ENCODE data around the gene SLC24A4.

DNA sequence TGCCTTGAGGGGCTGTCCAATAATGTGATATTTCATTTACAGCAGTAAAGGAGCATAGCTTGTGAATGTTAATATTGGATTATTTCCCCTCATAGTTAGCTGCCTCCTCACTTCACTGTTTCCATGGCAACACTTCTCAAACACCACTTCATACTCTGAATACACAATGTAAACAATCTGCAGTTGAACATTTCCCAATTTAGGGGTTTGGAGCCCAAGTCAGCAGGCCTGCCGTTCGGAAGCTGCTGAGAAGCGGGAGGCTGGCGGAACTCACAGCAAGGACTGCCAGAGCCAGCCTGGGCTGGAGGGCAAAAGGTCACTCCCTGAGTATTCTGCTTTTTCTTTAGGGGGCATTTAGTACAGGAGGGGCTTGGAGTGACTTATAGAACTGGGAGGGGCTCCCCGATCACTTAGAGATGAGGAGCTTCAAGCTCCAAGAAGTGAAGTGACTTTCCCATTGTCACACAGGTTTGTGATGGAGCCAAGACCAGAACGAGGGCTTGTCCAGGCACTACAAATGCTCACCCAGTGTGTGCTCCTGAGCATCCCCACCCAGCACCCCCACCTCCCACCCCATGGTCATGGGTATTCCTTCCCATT lies 12.1 kb upstream of the SLC24A4 start:
- TF ChIP-seq, protein P1, sequence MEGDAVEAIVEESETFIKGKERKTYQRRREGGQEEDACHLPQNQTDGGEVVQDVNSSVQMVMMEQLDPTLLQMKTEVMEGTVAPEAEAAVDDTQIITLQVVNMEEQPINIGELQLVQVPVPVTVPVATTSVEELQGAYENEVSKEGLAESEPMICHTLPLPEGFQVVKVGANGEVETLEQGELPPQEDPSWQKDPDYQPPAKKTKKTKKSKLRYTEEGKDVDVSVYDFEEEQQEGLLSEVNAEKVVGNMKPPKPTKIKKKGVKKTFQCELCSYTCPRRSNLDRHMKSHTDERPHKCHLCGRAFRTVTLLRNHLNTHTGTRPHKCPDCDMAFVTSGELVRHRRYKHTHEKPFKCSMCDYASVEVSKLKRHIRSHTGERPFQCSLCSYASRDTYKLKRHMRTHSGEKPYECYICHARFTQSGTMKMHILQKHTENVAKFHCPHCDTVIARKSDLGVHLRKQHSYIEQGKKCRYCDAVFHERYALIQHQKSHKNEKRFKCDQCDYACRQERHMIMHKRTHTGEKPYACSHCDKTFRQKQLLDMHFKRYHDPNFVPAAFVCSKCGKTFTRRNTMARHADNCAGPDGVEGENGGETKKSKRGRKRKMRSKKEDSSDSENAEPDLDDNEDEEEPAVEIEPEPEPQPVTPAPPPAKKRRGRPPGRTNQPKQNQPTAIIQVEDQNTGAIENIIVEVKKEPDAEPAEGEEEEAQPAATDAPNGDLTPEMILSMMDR (IDR thresholded peaks at IDR 0.05; ENCODE audit: insufficient read depth, low read length, poor library complexity, severe bottlenecking) = no peak
- TF ChIP-seq EZH2phosphoT487 (conservative IDR thresholded peaks at IDR 0.05; ENCODE audit: low read length) = no peak
